IPS-15b (cell line): ENCODE results near the gene ATP12A.

Source experiments
- H3K27me3 ChIP-seq: one replicate; pipeline ENCODE4 v1.6.1; 2013; ENCODE audit warnings: low read length; ENCODE audit not compliant: control insufficient read depth, insufficient read depth
- H3K36me3 ChIP-seq: one replicate; pipeline ENCODE4 v1.6.1; 2013; ENCODE audit warnings: low read length; ENCODE audit not compliant: control insufficient read depth, insufficient read depth
- H3K4me1 ChIP-seq: one replicate; pipeline ENCODE4 v1.6.1; 2013; ENCODE audit warnings: mild to moderate bottlenecking, low read length; ENCODE audit not compliant: control insufficient read depth, insufficient read depth
- H3K4me3 ChIP-seq: one replicate; pipeline ENCODE4 v1.5.1; 2013; ENCODE audit warnings: low read depth, low read length
- H3K9ac ChIP-seq: one replicate; pipeline ENCODE4 v1.6.1; 2013; ENCODE audit warnings: low read depth, mild to moderate bottlenecking, low read length
- H3K9me3 ChIP-seq: one replicate; pipeline ENCODE4 v1.6.1; 2013; ENCODE audit warnings: mild to moderate bottlenecking, low read length; ENCODE audit not compliant: control insufficient read depth, insufficient read depth

Gene ATP12A

GRCh38 chr13:24680921-24681604 is 855 bp downstream of the ATP12A start:
- peak overlapping the region; percentile 35 for H3K4me3 ChIP-seq
- no peak overlapping the region for H3K9ac ChIP-seq
- no peaks in the 10 kb centered on the region for H3K36me3 ChIP-seq
- peaks cover 6% of the 10 kb centered on the region for H3K4me1 ChIP-seq
- H3K27me3 ChIP-seq: peaks cover 43% of the 10 kb centered on the region
- no peaks in the 10 kb centered on the region for H3K9me3 ChIP-seq

GRCh38 chr13:24681930-24682329 is 1.7 kb downstream of the ATP12A start:
- Histone ChIP-seq H3K9ac (no peak overlapping the region), H3K36me3 (no peaks in the 10 kb centered on the region), H3K9me3 (no peaks in the 10 kb centered on the region), H3K4me1 (peaks cover 6% of the 10 kb centered on the region), H3K4me3 (no peak overlapping the region), H3K27me3 (peaks cover 40% of the 10 kb centered on the region)

- Histone ChIP-seq H3K9ac (no peak overlapping the region), H3K27me3 (peaks cover 35% of the 10 kb centered on the region), H3K4me3 (no peak overlapping the region), H3K36me3 (no peaks in the 10 kb centered on the region), H3K9me3 (no peaks in the 10 kb centered on the region), H3K4me1 (peaks cover 6% of the 10 kb centered on the region)
These were observed 2.1 kb downstream of the ATP12A start for GRCh38 chr13:24682353-24682752.

- H3K9me3 ChIP-seq: no peaks in the 10 kb centered on the region
- H3K9ac ChIP-seq: no peak overlapping the region
- no peak overlapping the region for H3K4me3 ChIP-seq
- no peaks in the 10 kb centered on the region for H3K36me3 ChIP-seq
- peaks cover 6% of the 10 kb centered on the region for H3K4me1 ChIP-seq
- peaks cover 28% of the 10 kb centered on the region for H3K27me3 ChIP-seq
These were observed 3.1 kb downstream of the ATP12A start for GRCh38 chr13:24683351-24683750.

GRCh38 chr13:24683838-24684599 is 3.8 kb downstream of the ATP12A start:
- peaks cover 6% of the 10 kb centered on the region for H3K4me1 ChIP-seq
- H3K27me3 ChIP-seq: peaks cover 26% of the 10 kb centered on the region
- H3K4me3 ChIP-seq: no peak overlapping the region
- no peaks in the 10 kb centered on the region for H3K9me3 ChIP-seq
- H3K9ac ChIP-seq: no peak overlapping the region
- no peaks in the 10 kb centered on the region for H3K36me3 ChIP-seq

- H3K27me3 ChIP-seq: peaks cover 21% of the 10 kb centered on the region
- H3K9me3 ChIP-seq: no peaks in the 10 kb centered on the region
- H3K9ac ChIP-seq: no peak overlapping the region
- peaks cover 6% of the 10 kb centered on the region for H3K4me1 ChIP-seq
- no peak overlapping the region for H3K4me3 ChIP-seq
- H3K36me3 ChIP-seq: no peaks in the 10 kb centered on the region
These were observed 4.4 kb downstream of the ATP12A start for GRCh38 chr13:24684600-24684998.

- no peaks in the 10 kb centered on the region for H3K36me3 ChIP-seq
- peaks cover 6% of the 10 kb centered on the region for H3K4me1 ChIP-seq
- H3K27me3 ChIP-seq: peaks cover 16% of the 10 kb centered on the region
- no peaks in the 10 kb centered on the region for H3K9me3 ChIP-seq
- H3K9ac ChIP-seq: no peak overlapping the region
- H3K4me3 ChIP-seq: no peak overlapping the region
These were observed 5.1 kb downstream of the ATP12A start for GRCh38 chr13:24685314-24685713.

- no peak overlapping the region for H3K4me3 ChIP-seq
- no peaks in the 10 kb centered on the region for H3K9me3 ChIP-seq
- H3K4me1 ChIP-seq: peaks cover 6% of the 10 kb centered on the region
- H3K9ac ChIP-seq: no peak overlapping the region
- no peaks in the 10 kb centered on the region for H3K36me3 ChIP-seq
- H3K27me3 ChIP-seq: no peaks in the 10 kb centered on the region
These were observed 7.4 kb downstream of the ATP12A start for GRCh38 chr13:24687611-24688010.

GRCh38 chr13:24688111-24688510 is 7.9 kb downstream of the ATP12A start:
- H3K9ac ChIP-seq: no peak overlapping the region
- no peaks in the 10 kb centered on the region for H3K36me3 ChIP-seq
- H3K9me3 ChIP-seq: no peaks in the 10 kb centered on the region
- peaks cover under 1% of the 10 kb centered on the region for H3K27me3 ChIP-seq
- H3K4me3 ChIP-seq: no peak overlapping the region
- peaks cover 6% of the 10 kb centered on the region for H3K4me1 ChIP-seq

- Histone ChIP-seq H3K9me3 (no peaks in the 10 kb centered on the region), H3K27me3 (peaks cover 3% of the 10 kb centered on the region), H3K9ac (no peak overlapping the region), H3K36me3 (no peaks in the 10 kb centered on the region), H3K4me1 (peaks cover 6% of the 10 kb centered on the region), H3K4me3 (no peak overlapping the region)
These were observed 8.7 kb downstream of the ATP12A start for GRCh38 chr13:24688950-24689349.

GRCh38 chr13:24691381-24691780 is 11.2 kb downstream of the ATP12A start:
- H3K36me3 ChIP-seq: no peaks in the 10 kb centered on the region
- H3K9ac ChIP-seq: no peak overlapping the region
- H3K4me3 ChIP-seq: no peak overlapping the region
- no peaks in the 10 kb centered on the region for H3K4me1 ChIP-seq
- H3K27me3 ChIP-seq: peaks cover 3% of the 10 kb centered on the region
- no peaks in the 10 kb centered on the region for H3K9me3 ChIP-seq

GRCh38 chr13:24692561-24692960 is 12.4 kb downstream of the ATP12A start:
- no peaks in the 10 kb centered on the region for H3K9me3 ChIP-seq
- H3K36me3 ChIP-seq: no peaks in the 10 kb centered on the region
- H3K4me3 ChIP-seq: no peak overlapping the region
- H3K27me3 ChIP-seq: peaks cover 3% of the 10 kb centered on the region
- H3K9ac ChIP-seq: no peak overlapping the region
- H3K4me1 ChIP-seq: no peaks in the 10 kb centered on the region
